GM13976 (cell line): Measurements from ENCODE around the gene HEATR5A.
"Not testable (repeated sequence)": the region's sequence is repeated elsewhere in the genome, so short reads cannot be mapped to it uniquely, and the experiment has no call there.

Experiments used
- DNase-seq: peaks from one replicate; pipeline ENCODE4 v3.0.0; 2012; ENCODE audit warnings: low spot score
- CTCF ChIP-seq: IDR thresholded peaks from 2 replicates; pipeline ENCODE4 v1.5.1; 2012; ENCODE audit warnings: borderline replicate concordance, mild to moderate bottlenecking; ENCODE audit not compliant: insufficient read depth; ENCODE audit errors: extremely low read depth, missing control alignments, control extremely low read depth
- in situ Hi-C: fragments of 300-500 bp; cut with MboI; formaldehyde crosslinking; loops from one replicate; pipeline ENCODE4 v1.12.0; 2022; ENCODE audit warnings: low sequenced_read_pairs, mixed read lengths, inconsistent platforms; ENCODE audit not compliant: unreplicated experiment

Gene HEATR5A

GRCh38 chr14:31320216-31320615 is 100.1 kb downstream of the HEATR5A start:
- in situ Hi-C loops = no loop called here
- DNase-seq = no peak

GRCh38 chr14:31319701-31320100 is 100.6 kb downstream of the HEATR5A start:
- TF ChIP-seq CTCF = no peak
- in situ Hi-C loops = no loop called here
- no peak for DNase-seq

More at GRCh38 chr14:31320216-31320615, 100.1 kb downstream of the HEATR5A start:
- TF ChIP-seq CTCF = no peak

- in situ Hi-C loops = no loop called here
Measured at GRCh38 chr14:31312934-31313333, 107.4 kb downstream of the HEATR5A start.

GRCh38 chr14:31312370-31312769 is 108.0 kb downstream of the HEATR5A start:
- DNase-seq, in situ Hi-C loops: not testable (repeated sequence)

More at GRCh38 chr14:31312934-31313333, 107.4 kb downstream of the HEATR5A start:
- no peak for TF ChIP-seq CTCF
- DNase-seq = no peak

GRCh38 chr14:31307618-31308017 is 112.7 kb downstream of the HEATR5A start:
- no peak for DNase-seq
- TF ChIP-seq CTCF = no peak
- in situ Hi-C loops = no loop called here

- DNase-seq = no peak
- in situ Hi-C loops = no loop called here
- TF ChIP-seq CTCF = no peak
Measured at GRCh38 chr14:31307198-31307597, 113.2 kb downstream of the HEATR5A start.

GRCh38 chr14:31303654-31304053 is 116.7 kb downstream of the HEATR5A start:
- in situ Hi-C loops = no loop called here
- TF ChIP-seq CTCF = no peak
- DNase-seq = no peak

- TF ChIP-seq CTCF = no peak
- no peak for DNase-seq
- in situ Hi-C loops = no loop called here
Measured at GRCh38 chr14:31300883-31301282, 119.5 kb downstream of the HEATR5A start.
